Epithelial cell of esophagus (primary cell): ENCODE results near the gene CLK1.
A peak's percentile ranks its signal among the peaks of the same experiment; 100 is the strongest.
"Not testable (repeated sequence)": the region's sequence is repeated elsewhere in the genome, so short reads cannot be mapped to it uniquely, and the experiment has no call there.

Experiments used
- DNase-seq: peaks from one replicate; pipeline ENCODE4 v3.0.0; 2010; ENCODE audit warnings: low read depth
- H3K4me3 ChIP-seq: 2 replicates; pipeline ENCODE4 v1.5.1; 2011; ENCODE audit warnings: mild to moderate bottlenecking, low read length, control low read depth
- CTCF ChIP-seq: IDR thresholded peaks from 2 replicates; pipeline ENCODE4 v1.5.1; 2011; ENCODE audit warnings: low read depth, mild to moderate bottlenecking, low read length, control low read depth, inconsistent platforms; ENCODE audit not compliant: insufficient read depth; ENCODE audit errors: missing control alignments

Gene CLK1

GRCh38 chr2:200821686-200822245, 42.7 kb downstream of the CLK1 start:
- no peak for DNase-seq
- TF ChIP-seq CTCF, result no peak
- no peak overlapping the region for H3K4me3 ChIP-seq

GRCh38 chr2:200820573-200821234, 43.8 kb downstream of the CLK1 start:
- DNase-seq, result no peak
- no peak for TF ChIP-seq CTCF
- no peak overlapping the region for H3K4me3 ChIP-seq

- H3K4me3 ChIP-seq, DNase-seq: not testable (repeated sequence)
Observed at GRCh38 chr2:200818732-200819131, 45.7 kb downstream of the CLK1 start.

- no peak overlapping the region for H3K4me3 ChIP-seq
Observed at GRCh38 chr2:200814917-200815316, 49.5 kb downstream of the CLK1 start.

GRCh38 chr2:200814276-200814815, 50.1 kb downstream of the CLK1 start:
- H3K4me3 ChIP-seq, result no peak overlapping the region
- no peak for DNase-seq
- TF ChIP-seq CTCF, result no peak

More at GRCh38 chr2:200814917-200815316, 49.5 kb downstream of the CLK1 start:
- TF ChIP-seq CTCF, result no peak
- DNase-seq, result no peak

- peak; percentile 72 for DNase-seq
- peak; percentile 52 for TF ChIP-seq CTCF
Observed at GRCh38 chr2:200812122-200813022, 52.1 kb downstream of the CLK1 start.

More at GRCh38 chr2:200812122-200813022, 52.1 kb downstream of the CLK1 start:
- peak overlapping the region; percentile 83 for H3K4me3 ChIP-seq
